ENCODE measurements around the gene KIF1A.

KIF1A gene

GRCh38 chr2:240664622-240665021 lies 155.4 kb downstream of the KIF1A start:
- in situ Hi-C loops (cut with HindIII; ENCODE audit: low sequenced_read_pairs) = no loop called here

All from DLD1 (cell line).